ENCODE data around the gene ODF2L. TPM values are rescaled to one million over a fixed set of nuclear protein-coding genes. Genes with fewer than 3 reads are reported as not detected.
A peak's percentile ranks its signal among the peaks of the same experiment; 100 is the strongest.

Gene ODF2L
- total RNA-seq (2014; rRNA removed; shearing (Covaris generic)), result 20.5 and 35.1 TPM in 2 replicates

GRCh38 chr1:86395751-86396497, at the start of gene ODF2L:
ODF2L (minus strand) TSS chr1:86396323; CDS start chr1:86387027, 9,296 bp downstream.
- peak; percentile 87 for DNase-seq (ENCODE audit: low read depth)

GRCh38 chr1:86445919-86446318, 49.8 kb upstream of the ODF2L start:
- no peak for DNase-seq (ENCODE audit: low read depth)

GRCh38 chr1:86441997-86442396, 45.9 kb upstream of the ODF2L start:
- no peak for DNase-seq (ENCODE audit: low read depth)

GRCh38 chr1:86441581-86441980, 45.5 kb upstream of the ODF2L start:
- DNase-seq (ENCODE audit: low read depth), result no peak

GRCh38 chr1:86436041-86436440, 39.9 kb upstream of the ODF2L start:
- peak; percentile 4 for DNase-seq (ENCODE audit: low read depth)

- DNase-seq (ENCODE audit: low read depth), result no peak
These were observed 39.2 kb upstream of the ODF2L start for GRCh38 chr1:86435327-86435726.

GRCh38 chr1:86434059-86434458, 37.9 kb upstream of the ODF2L start:
- no peak for DNase-seq (ENCODE audit: low read depth)

GRCh38 chr1:86430376-86430775, 34.3 kb upstream of the ODF2L start:
- no peak for DNase-seq (ENCODE audit: low read depth)

- peak; percentile 95 for DNase-seq (ENCODE audit: low read depth)
These were observed 33.7 kb upstream of the ODF2L start for GRCh38 chr1:86429835-86430234.

GRCh38 chr1:86429122-86429725, 33.1 kb upstream of the ODF2L start:
- peak; percentile 54 for DNase-seq (ENCODE audit: low read depth)

GRCh38 chr1:86423873-86424272, 27.8 kb upstream of the ODF2L start, which contains the start of gene CLCA2:
CLCA2 (plus strand) TSS chr1:86424171; CDS start chr1:86424248, 77 bp downstream.
- DNase-seq (ENCODE audit: low read depth), result no peak

- no peak for DNase-seq (ENCODE audit: low read depth)
These were observed 27.4 kb upstream of the ODF2L start for GRCh38 chr1:86423473-86423872.

GRCh38 chr1:86421601-86422280, 25.6 kb upstream of the ODF2L start:
- no peak for DNase-seq (ENCODE audit: low read depth)

- peak; percentile 55 for DNase-seq (ENCODE audit: low read depth)
These were observed 23.3 kb upstream of the ODF2L start for GRCh38 chr1:86419277-86419903.

- no peak for DNase-seq (ENCODE audit: low read depth)
These were observed 20.2 kb upstream of the ODF2L start for GRCh38 chr1:86416343-86416742.

GRCh38 chr1:86410879-86411278, 14.8 kb upstream of the ODF2L start:
- DNase-seq (ENCODE audit: low read depth), result no peak

- DNase-seq (ENCODE audit: low read depth), result peak; percentile 25
These were observed 13.4 kb upstream of the ODF2L start for GRCh38 chr1:86409416-86410021.

GRCh38 chr1:86396498-86396890, 371 bp upstream of the ODF2L start:
- no peak for DNase-seq (ENCODE audit: low read depth)

GRCh38 chr1:86394416-86394815, 1.7 kb downstream of the ODF2L start:
- DNase-seq (ENCODE audit: low read depth), result peak; percentile 35

GRCh38 chr1:86389307-86389706, 6.8 kb downstream of the ODF2L start:
- no peak for DNase-seq (ENCODE audit: low read depth)

- DNase-seq (ENCODE audit: low read depth), result no peak
These were observed 7.3 kb downstream of the ODF2L start for GRCh38 chr1:86388777-86389176.
